Adrenal gland (tissue), 12 donors: ENCODE results near the gene CSRP1. TPM values are rescaled to one million over a fixed set of nuclear protein-coding genes. Genes with fewer than 3 reads are reported as not detected.

Experiments
- DNase-seq, 7 donors: peaks; one replicate each; pipeline ENCODE4 v3.0.0-alpha.2; 2019 to 2020
- H3K27ac ChIP-seq, 5 donors: fragments of 200-600 bp; sonication (generic) in 4 of 5; 1 replicate in 3 of 5; 2 replicates in 2 of 5; pipeline versions ENCODE4 v1.5.1 to v1.8.0; 2016 to 2020; ENCODE audit warnings: mild to moderate bottlenecking in 1 of 5
- H3K27me3 ChIP-seq: fragments of 200-600 bp; 2 replicates; pipeline ENCODE4 v1.8.0; 2021
- H3K36me3 ChIP-seq, 2 donors: fragments of 200-600 bp; replicated peaks in 1 of 2; 1 replicate in 1 of 2; 2 replicates in 1 of 2; pipeline versions ENCODE4 v1.5.1 to v1.8.0; 2018 to 2022
- H3K4me1 ChIP-seq, 2 donors: fragments of 200-600 bp; replicated peaks in 1 of 2; 1 replicate in 1 of 2; 2 replicates in 1 of 2; pipeline versions ENCODE4 v1.5.1 to v1.8.0; 2018 to 2021
- H3K4me3 ChIP-seq, 4 donors: fragments of 200-600 bp; sonication (generic) in 3 of 4; one replicate each; pipeline ENCODE4 v1.5.1; 2016 to 2018
- H3K9me3 ChIP-seq, 3 donors: fragments of 200-600 bp; sonication (generic) in 1 of 3; replicated peaks in 1 of 3; 1 replicate in 2 of 3; 2 replicates in 1 of 3; pipeline versions ENCODE4 v1.5.1 to v1.8.0; 2016 to 2021
- CTCF ChIP-seq, 6 experiments: fragments of 450-650 bp in 4 of 6; fragments of 200-600 bp in 2 of 6; sonication (generic) in 1 of 6; IDR thresholded peaks; 1 replicate in 5 of 6; 2 replicates in 1 of 6; pipeline versions ENCODE4 v1.5.1 to v1.8.0; 2016 to 2021; ENCODE audit warnings: antibody characterized with exemption in 6 of 6, mild to moderate bottlenecking in 2 of 6, moderate library complexity in 1 of 6
- POLR2A ChIP-seq, 2 donors: fragments of 450-650 bp; IDR thresholded peaks; one replicate each; pipeline ENCODE4 v1.6.1; 2017; ENCODE audit warnings: antibody characterized with exemption in 2 of 2, mild to moderate bottlenecking in 2 of 2, moderate library complexity in 1 of 2
- WGBS, 4 donors: extraction: QIAGEN DNeasy Blood & Tissue Kit in 2 of 4; methylation state at CpG; one replicate each; pipeline versions ENCODE4 v1.1.5 to v1.1.7; 2013 to 2017; 5-methylcytosine and 5-hydroxymethylcytosine counted together
- intact Hi-C, 2 donors: fragments of 100-400 bp; cut with DNase I; formaldehyde crosslinking; loops; one replicate each; pipeline versions ENCODE4 v1.14.1 to v1.15.0; 2022 to 2023
- polyA plus RNA-seq, 3 donors: library from polyadenylated mRNA; stranded (reverse); fragments of 200-250 nt in 2 of 3; fragments of 350-450 nt in 1 of 3; fragmentation: Illumina TruSeq in 1 of 3; extraction: RNeasy Lipid Tissue Mini Kit (QIAGEN cat#74804) in 1 of 3; gene quantifications; one replicate each; pipeline ENCODE4 v1.2.3, GENCODE V29; 2013 to 2014
- total RNA-seq, 9 donors: library from RNA; depleted of rRNA in 4 of 9; stranded (reverse); fragments of >200 nt in 4 of 9; fragments of 120-200 nt in 1 of 9; fragmentation: NEBNext Ultra II Directional in 1 of 9; extraction: Animal tissue kit (Norgen Biotek cat#: 25700) in 1 of 9; gene quantifications; one replicate each; pipeline versions ENCODE4 v1.1.0 to v1.2.4, GENCODE V29; 2013 to 2023
- donor health status: healthy with polysubstance abuse.
- donor health status: Bipolar disorder and iron deficiency.
- donor health status: DM: yes; HTN: yes; CAD: no.
- donor health status: DM: no; HTN: no; CAD: no.
- donor health status: DM: no; HTN: no; CAD: no.
- donor health status: DM: yes; HTN: yes; CAD: no.

CSRP1 gene
- total and polyA plus RNA-seq, 12 donors, result 30.5 to 470 (median 138) TPM

- TF ChIP-seq CTCF (IDR thresholded peaks at IDR 0.05) (no peak), POLR2A (IDR thresholded peaks at IDR 0.05) (no peak)
- Histone ChIP-seq H3K27ac (no peak overlapping the region), H3K4me3 (no peak overlapping the region), H3K36me3 (no peaks in the 10 kb centered on the region), H3K9me3 (no peaks in the 10 kb centered on the region), H3K27me3 (no peaks in the 10 kb centered on the region), H3K4me1 (no peaks in the 10 kb centered on the region)
- intact Hi-C loops, result no loop called here
- 85 to 94% (median 89%) methylated on average over 6 of the region's 6 CpGs for WGBS, 4 donors
- DNase-seq, result no peak
Observed at GRCh38 chr1:201445310-201445709, 61.6 kb downstream of the CSRP1 start.

- no peaks in the 10 kb centered on the region for H3K27me3 ChIP-seq
- no peak overlapping the region for H3K4me3 ChIP-seq
- no peak for DNase-seq
- 80 to 91% (median 85%) methylated on average over 4 of the region's 4 CpGs for WGBS, 4 donors
- no peaks in the 10 kb centered on the region for H3K4me1 ChIP-seq
- no peak overlapping the region for H3K27ac ChIP-seq
- intact Hi-C loops, result no loop called here
- TF ChIP-seq CTCF (IDR thresholded peaks at IDR 0.05) (no peak), POLR2A (IDR thresholded peaks at IDR 0.05) (no peak)
- no peaks in the 10 kb centered on the region for H3K9me3 ChIP-seq
- H3K36me3 ChIP-seq, result no peaks in the 10 kb centered on the region
Observed at GRCh38 chr1:201444792-201445191, 62.1 kb downstream of the CSRP1 start.

- Histone ChIP-seq H3K36me3 (no peaks in the 10 kb centered on the region), H3K4me3 (no peak overlapping the region), H3K4me1 (no peaks in the 10 kb centered on the region), H3K27me3 (no peaks in the 10 kb centered on the region), H3K27ac (no peak overlapping the region), H3K9me3 (no peaks in the 10 kb centered on the region)
- no peak for DNase-seq
- WGBS, 4 donors, result 88 to 95% (median 91%) methylated on average over 7 of the region's 7 CpGs
- TF ChIP-seq POLR2A (IDR thresholded peaks at IDR 0.05) (no peak), CTCF (IDR thresholded peaks at IDR 0.05) (no peak)
- intact Hi-C loops, result no loop called here
Observed at GRCh38 chr1:201443747-201444146, 63.2 kb downstream of the CSRP1 start.

- H3K27me3 ChIP-seq, result no peaks in the 10 kb centered on the region
- 56 to 77% (median 63%) methylated on average over 3 of the region's 3 CpGs for WGBS, 4 donors
- no peak overlapping the region for H3K27ac ChIP-seq
- H3K4me3 ChIP-seq, result no peak overlapping the region
- intact Hi-C loops, result loop anchor here in 1 of 2 donors (10.0 kb wide), 1 partner anchor 78 kb away; no protein-coding TSS in a partner anchor
- H3K36me3 ChIP-seq, result no peaks in the 10 kb centered on the region
- no peaks in the 10 kb centered on the region for H3K9me3 ChIP-seq
- no peak for DNase-seq
- no peaks in the 10 kb centered on the region for H3K4me1 ChIP-seq
- TF ChIP-seq CTCF (IDR thresholded peaks at IDR 0.05) (no peak), POLR2A (IDR thresholded peaks at IDR 0.05) (no peak)
Observed at GRCh38 chr1:201436969-201437368, 70.0 kb downstream of the CSRP1 start.
